Uterus (tissue), 2 donors: Measurements from ENCODE around the gene NR3C2.

Experiments used
- POLR2A ChIP-seq, 2 donors: fragments of 450-650 bp; IDR thresholded peaks; one replicate each; pipeline ENCODE4 v1.6.1; 2016; ENCODE audit warnings: antibody characterized with exemption in 2 of 2, mild to moderate bottlenecking in 1 of 2, moderate library complexity in 1 of 2
- TF ChIP-seq, protein P1 (sequence below), 4 experiments: fragments of 200-600 bp in 2 of 4; fragments of 450-650 bp in 2 of 4; sonication (generic) in 2 of 4; IDR thresholded peaks; one replicate each; pipeline ENCODE4 v1.5.1; 2016 to 2019; ENCODE audit warnings: antibody characterized with exemption in 4 of 4, mild to moderate bottlenecking in 2 of 4, moderate library complexity in 1 of 4

DNA sequence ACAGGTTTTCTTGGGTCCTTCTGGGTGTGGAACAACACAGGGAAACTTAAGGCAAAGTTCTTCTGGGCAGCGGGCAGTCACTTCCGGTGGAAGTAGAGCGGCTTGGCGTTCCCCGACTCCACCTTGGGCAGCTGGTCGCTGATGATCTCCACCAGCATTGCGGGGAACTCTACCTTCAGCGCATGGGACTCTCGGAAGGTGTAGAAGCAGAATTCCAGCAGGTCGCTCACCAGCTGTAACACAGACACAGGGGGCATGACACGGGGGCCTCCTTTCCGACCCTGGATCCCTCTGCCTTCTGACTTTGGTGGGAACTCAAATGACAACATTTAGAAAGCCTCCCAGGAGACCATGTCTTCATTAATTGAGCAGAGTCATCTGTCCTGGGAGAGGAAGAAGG lies 360.9 kb downstream of the NR3C2 start:
- TF ChIP-seq, protein P1, sequence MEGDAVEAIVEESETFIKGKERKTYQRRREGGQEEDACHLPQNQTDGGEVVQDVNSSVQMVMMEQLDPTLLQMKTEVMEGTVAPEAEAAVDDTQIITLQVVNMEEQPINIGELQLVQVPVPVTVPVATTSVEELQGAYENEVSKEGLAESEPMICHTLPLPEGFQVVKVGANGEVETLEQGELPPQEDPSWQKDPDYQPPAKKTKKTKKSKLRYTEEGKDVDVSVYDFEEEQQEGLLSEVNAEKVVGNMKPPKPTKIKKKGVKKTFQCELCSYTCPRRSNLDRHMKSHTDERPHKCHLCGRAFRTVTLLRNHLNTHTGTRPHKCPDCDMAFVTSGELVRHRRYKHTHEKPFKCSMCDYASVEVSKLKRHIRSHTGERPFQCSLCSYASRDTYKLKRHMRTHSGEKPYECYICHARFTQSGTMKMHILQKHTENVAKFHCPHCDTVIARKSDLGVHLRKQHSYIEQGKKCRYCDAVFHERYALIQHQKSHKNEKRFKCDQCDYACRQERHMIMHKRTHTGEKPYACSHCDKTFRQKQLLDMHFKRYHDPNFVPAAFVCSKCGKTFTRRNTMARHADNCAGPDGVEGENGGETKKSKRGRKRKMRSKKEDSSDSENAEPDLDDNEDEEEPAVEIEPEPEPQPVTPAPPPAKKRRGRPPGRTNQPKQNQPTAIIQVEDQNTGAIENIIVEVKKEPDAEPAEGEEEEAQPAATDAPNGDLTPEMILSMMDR (IDR thresholded peaks at IDR 0.05), result no peak
- no peak for TF ChIP-seq POLR2A (IDR thresholded peaks at IDR 0.05)
